PC-9 (cell line): Measurements from ENCODE around the gene NEURL2.

Source experiments
- EZH2 ChIP-seq: fragments of 200-600 bp; sonication (generic); IDR thresholded peaks from 2 replicates; pipeline ENCODE4 v1.8.0; 2017; ENCODE audit warnings: antibody characterized with exemption, low read depth
- TF ChIP-seq, protein P1 (sequence below): fragments of 200-600 bp; sonication (generic); conservative IDR thresholded peaks from 2 replicates; pipeline ENCODE4 v1.6.1; 2017; ENCODE audit warnings: mixed run types, antibody characterized with exemption, mild to moderate bottlenecking, moderate library complexity

DNA sequence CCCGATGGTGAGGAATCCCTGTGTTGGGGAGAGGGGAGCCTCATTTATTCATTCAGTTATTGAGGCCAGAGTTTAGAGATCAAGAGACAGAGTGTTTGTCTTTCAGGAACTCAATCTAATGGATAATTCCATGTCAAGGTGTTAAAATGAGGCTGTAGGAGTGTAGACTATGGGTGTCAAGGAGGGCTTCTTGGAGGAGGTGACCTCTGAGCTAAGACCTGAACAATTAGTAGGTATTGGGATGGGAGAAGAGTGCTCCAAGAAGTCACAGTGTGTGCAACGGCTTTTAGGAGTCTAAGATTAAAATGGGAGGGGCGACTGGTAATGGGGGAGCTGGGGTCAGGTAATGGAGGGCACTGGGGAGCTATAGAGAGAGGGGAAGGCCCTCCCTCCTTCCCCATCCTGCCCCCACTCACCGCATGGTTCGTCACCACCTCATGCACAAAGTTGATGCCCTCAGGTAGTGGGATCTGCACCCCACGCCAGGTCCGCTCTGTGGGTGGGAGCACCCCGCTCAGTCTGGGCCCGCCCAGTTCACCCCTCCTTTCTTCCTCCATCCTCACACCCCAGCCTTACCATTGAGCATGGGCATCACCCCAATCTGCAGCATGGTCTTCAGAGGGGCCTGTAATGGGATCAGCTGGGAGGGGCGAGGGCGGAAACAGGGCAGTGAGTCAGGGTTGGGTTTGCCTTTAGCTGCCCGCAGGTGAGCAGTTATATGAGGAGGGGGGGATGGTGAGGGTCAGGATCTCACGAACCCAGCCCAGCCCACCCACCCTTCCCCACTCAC is 8.2 kb upstream of the NEURL2 start:
- TF ChIP-seq, protein P1, sequence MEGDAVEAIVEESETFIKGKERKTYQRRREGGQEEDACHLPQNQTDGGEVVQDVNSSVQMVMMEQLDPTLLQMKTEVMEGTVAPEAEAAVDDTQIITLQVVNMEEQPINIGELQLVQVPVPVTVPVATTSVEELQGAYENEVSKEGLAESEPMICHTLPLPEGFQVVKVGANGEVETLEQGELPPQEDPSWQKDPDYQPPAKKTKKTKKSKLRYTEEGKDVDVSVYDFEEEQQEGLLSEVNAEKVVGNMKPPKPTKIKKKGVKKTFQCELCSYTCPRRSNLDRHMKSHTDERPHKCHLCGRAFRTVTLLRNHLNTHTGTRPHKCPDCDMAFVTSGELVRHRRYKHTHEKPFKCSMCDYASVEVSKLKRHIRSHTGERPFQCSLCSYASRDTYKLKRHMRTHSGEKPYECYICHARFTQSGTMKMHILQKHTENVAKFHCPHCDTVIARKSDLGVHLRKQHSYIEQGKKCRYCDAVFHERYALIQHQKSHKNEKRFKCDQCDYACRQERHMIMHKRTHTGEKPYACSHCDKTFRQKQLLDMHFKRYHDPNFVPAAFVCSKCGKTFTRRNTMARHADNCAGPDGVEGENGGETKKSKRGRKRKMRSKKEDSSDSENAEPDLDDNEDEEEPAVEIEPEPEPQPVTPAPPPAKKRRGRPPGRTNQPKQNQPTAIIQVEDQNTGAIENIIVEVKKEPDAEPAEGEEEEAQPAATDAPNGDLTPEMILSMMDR: no peak
- TF ChIP-seq EZH2: no peak
